OCI-LY1 (cell line): ENCODE measurements around the gene P3H1.

ENCODE experiments used
- H2AFZ ChIP-seq: fragments of 200-600 bp; sonication (generic), shearing (Covaris generic); 2 replicates; pipeline ENCODE4 v1.6.0; 2014; ENCODE audit warnings: antibody characterized with exemption, mild to moderate bottlenecking, low read length
- H3F3A ChIP-seq: fragments of 200-600 bp; sonication (generic), shearing (Covaris generic); 2 replicates; pipeline ENCODE4 v1.6.0; 2014; ENCODE audit warnings: mild to moderate bottlenecking, antibody characterized with exemption, low read length, moderate library complexity; ENCODE audit not compliant: insufficient read depth
- H3K27ac ChIP-seq: fragments of 200-600 bp; sonication (generic); 2 replicates; pipeline ENCODE4 v1.5.1; 2014; ENCODE audit warnings: low read length, mixed run types, mild to moderate bottlenecking, low read depth; ENCODE audit not compliant: poor library complexity, severe bottlenecking
- H3K27me3 ChIP-seq: fragments of 200-600 bp; sonication (generic); 2 replicates; pipeline ENCODE4 v1.6.0; 2014; ENCODE audit warnings: antibody characterized with exemption, mild to moderate bottlenecking, low read length, moderate library complexity; ENCODE audit not compliant: insufficient read depth
- H3K36me3 ChIP-seq: fragments of 200-600 bp; sonication (generic); 2 replicates; pipeline ENCODE4 v1.6.1; 2014; ENCODE audit warnings: mild to moderate bottlenecking, antibody characterized with exemption, low read length, moderate library complexity, mixed read lengths; ENCODE audit not compliant: insufficient read depth
- H3K4me1 ChIP-seq: fragments of 200-600 bp; sonication (generic); 2 replicates; pipeline ENCODE4 v1.5.1; 2014; ENCODE audit warnings: mild to moderate bottlenecking, low read length, moderate library complexity; ENCODE audit not compliant: insufficient read depth, severe bottlenecking
- H3K4me2 ChIP-seq: fragments of 200-600 bp; sonication (generic), shearing (Covaris generic); 2 replicates; pipeline ENCODE4 v1.6.1; 2014; ENCODE audit warnings: low read length
- H3K4me3 ChIP-seq: fragments of 200-600 bp; sonication (generic); 2 replicates; pipeline ENCODE4 v1.5.1; 2014; ENCODE audit warnings: low read length, low read depth, mild to moderate bottlenecking, mixed read lengths; ENCODE audit not compliant: poor library complexity, severe bottlenecking
- H3K79me2 ChIP-seq: fragments of 200-600 bp; shearing (Covaris generic); 2 replicates; pipeline ENCODE4 v1.6.1; 2016; ENCODE audit warnings: mixed run types, low read length, mixed read lengths; ENCODE audit not compliant: insufficient read depth
- H3K9ac ChIP-seq: fragments of 200-600 bp; sonication (generic), shearing (Covaris generic); 2 replicates; pipeline ENCODE4 v1.6.1; 2014; ENCODE audit warnings: mild to moderate bottlenecking, low read length, mixed read lengths
- H3K9me2 ChIP-seq: fragments of 200-600 bp; sonication (generic), shearing (Covaris generic); 2 replicates; pipeline ENCODE4 v1.6.1; 2014; ENCODE audit warnings: low read depth, mild to moderate bottlenecking, low read length, mixed read lengths
- H3K9me3 ChIP-seq: fragments of 200-600 bp; shearing (Covaris generic); 2 replicates; pipeline ENCODE4 v1.6.1; 2014; ENCODE audit warnings: low read length, mixed read lengths
- H4K20me1 ChIP-seq: fragments of 200-600 bp; sonication (generic), shearing (Covaris generic); 2 replicates; pipeline ENCODE4 v1.6.0; 2016; ENCODE audit warnings: mild to moderate bottlenecking, low read length; ENCODE audit not compliant: insufficient read depth
- EZH2 ChIP-seq: fragments of 200-600 bp; sonication (generic), shearing (Covaris generic); IDR thresholded peaks from 2 replicates; pipeline ENCODE4 v1.8.0; 2017; ENCODE audit warnings: borderline replicate concordance, mixed run types, mild to moderate bottlenecking, antibody characterized with exemption, low read length, moderate library complexity, mixed read lengths
- TF ChIP-seq, protein P1 (sequence below): fragments of 200-600 bp; sonication (generic), shearing (Covaris generic); IDR thresholded peaks from 2 replicates; pipeline ENCODE4 v1.5.1; 2017; ENCODE audit warnings: mild to moderate bottlenecking, antibody characterized with exemption, low read length, moderate library complexity, mixed read lengths

P3H1 gene

GRCh38 chr1:42750041-42750440, 16.8 kb downstream of the P3H1 start:
- Histone ChIP-seq H3K9me3 (no peaks in the 10 kb centered on the region), H3K79me2 (no peaks in the 10 kb centered on the region), H3K4me2 (no peak overlapping the region), H3K9ac (no peak overlapping the region), H3K4me1 (no peaks in the 10 kb centered on the region), H3F3A (no peaks in the 10 kb centered on the region), H4K20me1 (no peaks in the 10 kb centered on the region), H3K27me3 (no peaks in the 10 kb centered on the region), H2AFZ (no peak overlapping the region), H3K27ac (no peak overlapping the region), H3K36me3 (peaks cover 56% of the 10 kb centered on the region), H3K9me2 (no peaks in the 10 kb centered on the region), H3K4me3 (no peak overlapping the region)
- TF ChIP-seq EZH2 = no peak
- TF ChIP-seq, protein P1, sequence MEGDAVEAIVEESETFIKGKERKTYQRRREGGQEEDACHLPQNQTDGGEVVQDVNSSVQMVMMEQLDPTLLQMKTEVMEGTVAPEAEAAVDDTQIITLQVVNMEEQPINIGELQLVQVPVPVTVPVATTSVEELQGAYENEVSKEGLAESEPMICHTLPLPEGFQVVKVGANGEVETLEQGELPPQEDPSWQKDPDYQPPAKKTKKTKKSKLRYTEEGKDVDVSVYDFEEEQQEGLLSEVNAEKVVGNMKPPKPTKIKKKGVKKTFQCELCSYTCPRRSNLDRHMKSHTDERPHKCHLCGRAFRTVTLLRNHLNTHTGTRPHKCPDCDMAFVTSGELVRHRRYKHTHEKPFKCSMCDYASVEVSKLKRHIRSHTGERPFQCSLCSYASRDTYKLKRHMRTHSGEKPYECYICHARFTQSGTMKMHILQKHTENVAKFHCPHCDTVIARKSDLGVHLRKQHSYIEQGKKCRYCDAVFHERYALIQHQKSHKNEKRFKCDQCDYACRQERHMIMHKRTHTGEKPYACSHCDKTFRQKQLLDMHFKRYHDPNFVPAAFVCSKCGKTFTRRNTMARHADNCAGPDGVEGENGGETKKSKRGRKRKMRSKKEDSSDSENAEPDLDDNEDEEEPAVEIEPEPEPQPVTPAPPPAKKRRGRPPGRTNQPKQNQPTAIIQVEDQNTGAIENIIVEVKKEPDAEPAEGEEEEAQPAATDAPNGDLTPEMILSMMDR = no peak

DNA sequence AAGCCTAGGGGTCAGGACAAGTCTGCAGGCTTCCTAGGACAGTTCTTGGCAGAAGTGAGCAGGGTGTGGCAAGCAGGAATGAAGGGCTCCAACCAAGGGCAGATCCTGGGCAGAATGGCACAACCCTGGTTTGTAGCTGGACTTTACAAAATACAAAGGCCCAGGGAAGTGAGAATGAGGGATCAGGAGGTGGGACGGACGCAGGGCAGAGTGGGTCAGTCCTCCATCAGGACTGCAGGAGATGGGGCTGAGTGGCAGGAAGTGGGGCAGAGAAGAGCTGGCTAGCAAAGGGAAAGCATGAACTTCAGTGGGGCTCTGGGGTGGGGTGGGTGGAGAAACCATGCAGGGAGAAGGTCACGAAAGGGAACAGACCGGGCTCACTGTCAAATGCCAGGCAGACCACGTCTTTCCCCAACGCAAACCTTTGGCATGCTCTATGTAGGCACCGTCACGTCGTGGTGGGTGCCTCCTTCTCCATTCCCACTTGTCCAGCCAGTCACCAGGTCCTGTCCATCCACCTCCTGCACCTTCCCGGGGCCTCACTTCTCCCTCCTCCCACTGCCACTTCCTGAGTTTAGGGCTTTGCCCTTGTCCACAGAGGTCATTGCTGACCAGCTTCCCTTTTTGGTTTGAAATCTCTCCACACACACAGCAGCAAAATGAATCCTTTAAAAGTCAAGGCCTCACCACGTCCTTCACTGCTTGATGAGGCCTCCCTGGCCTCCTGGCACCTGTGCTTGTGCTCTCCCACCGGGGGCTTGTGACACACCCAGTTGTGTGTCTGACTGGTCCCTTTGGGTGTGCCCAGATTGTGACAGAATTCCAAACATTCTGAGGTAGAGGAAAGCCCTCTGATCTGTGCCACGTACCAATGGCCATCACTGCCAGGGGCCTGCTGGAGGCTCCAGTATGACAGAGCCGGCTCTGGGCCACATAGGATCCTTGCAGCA, 18.1 kb downstream of the P3H1 start:
- Histone ChIP-seq H3K9ac (no peak overlapping the region), H3K4me2 (no peak overlapping the region), H3F3A (no peaks in the 10 kb centered on the region), H3K4me1 (no peaks in the 10 kb centered on the region), H3K27ac (no peak overlapping the region), H3K27me3 (no peaks in the 10 kb centered on the region), H3K9me2 (no peaks in the 10 kb centered on the region), H3K9me3 (no peaks in the 10 kb centered on the region), H3K79me2 (no peaks in the 10 kb centered on the region), H3K36me3 (peaks cover 43% of the 10 kb centered on the region), H2AFZ (no peak overlapping the region), H4K20me1 (no peaks in the 10 kb centered on the region), H3K4me3 (no peak overlapping the region)
- TF ChIP-seq, protein P1 = no peak
- no peak for TF ChIP-seq EZH2

DNA sequence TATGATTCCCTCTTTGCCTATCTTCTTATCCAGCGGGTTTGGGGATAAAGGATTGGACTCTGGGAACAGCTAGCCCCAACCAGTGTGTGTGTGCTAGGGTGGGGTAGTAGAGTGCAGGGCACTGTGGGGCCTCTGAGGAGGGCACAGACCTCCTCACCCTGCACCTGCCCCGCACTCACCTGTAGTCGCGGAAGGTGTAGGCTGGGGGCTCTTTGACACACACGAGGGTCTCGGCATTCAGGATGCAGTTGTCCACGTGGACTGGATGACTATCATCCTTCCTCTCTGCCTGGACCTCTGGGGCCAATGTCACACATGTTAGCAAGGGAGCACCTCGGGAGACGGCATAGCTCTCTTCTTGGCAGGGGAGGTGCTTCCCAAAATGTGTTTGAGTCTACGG, 18.8 kb downstream of the P3H1 start:
- Histone ChIP-seq H3K9me3 (no peaks in the 10 kb centered on the region), H3K4me3 (no peak overlapping the region), H3K79me2 (no peaks in the 10 kb centered on the region), H3K36me3 (peaks cover 39% of the 10 kb centered on the region), H3F3A (no peaks in the 10 kb centered on the region), H2AFZ (no peak overlapping the region), H3K27me3 (no peaks in the 10 kb centered on the region), H3K4me2 (no peak overlapping the region), H3K9ac (no peak overlapping the region), H3K4me1 (no peaks in the 10 kb centered on the region), H3K9me2 (no peaks in the 10 kb centered on the region), H4K20me1 (no peaks in the 10 kb centered on the region), H3K27ac (no peak overlapping the region)
- TF ChIP-seq, protein P1 = no peak
- TF ChIP-seq EZH2 = no peak
